ENCODE data around the gene WDFY4.

The WDFY4 gene

DNA sequence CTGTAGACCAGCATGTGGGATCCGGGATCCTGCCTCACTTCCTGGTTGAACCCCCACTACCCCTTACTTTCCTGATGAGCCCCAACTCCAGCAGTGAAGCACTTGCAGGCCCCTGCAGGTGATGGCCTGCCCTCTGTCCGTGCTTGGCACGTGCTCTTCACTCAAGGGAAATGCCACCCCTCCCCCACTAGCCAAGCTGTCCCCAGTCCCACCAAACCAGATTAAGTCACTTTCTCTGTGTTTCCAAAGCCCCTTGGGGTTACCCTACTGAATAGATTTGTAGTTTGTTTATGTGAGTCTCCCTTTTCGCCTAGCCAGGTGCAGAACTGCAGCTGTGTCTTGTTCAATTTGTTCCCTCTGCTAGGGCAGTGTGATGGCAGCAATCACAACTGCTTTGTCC is 121.7 kb downstream of the WDFY4 start:
- DNase-seq (ENCODE audit: low spot score) (no peak), ATAC-seq (ENCODE audit: low read depth) (no peak)
- Histone ChIP-seq H3K4me1 (ENCODE audit: insufficient read depth, poor library complexity, severe bottlenecking) (peaks cover 4% of the 10 kb centered on the region), H3K27ac (ENCODE audit: poor library complexity, severe bottlenecking) (no peak overlapping the region), H3K27me3 (ENCODE audit: insufficient read depth, poor library complexity, severe bottlenecking) (no peaks in the 10 kb centered on the region), H3K36me3 (ENCODE audit: low read depth) (no peaks in the 10 kb centered on the region), H3K4me3 (ENCODE audit: severe bottlenecking) (no peak overlapping the region), H3K9me3 (ENCODE audit: severe bottlenecking) (no peaks in the 10 kb centered on the region)
- TF ChIP-seq, protein P1, sequence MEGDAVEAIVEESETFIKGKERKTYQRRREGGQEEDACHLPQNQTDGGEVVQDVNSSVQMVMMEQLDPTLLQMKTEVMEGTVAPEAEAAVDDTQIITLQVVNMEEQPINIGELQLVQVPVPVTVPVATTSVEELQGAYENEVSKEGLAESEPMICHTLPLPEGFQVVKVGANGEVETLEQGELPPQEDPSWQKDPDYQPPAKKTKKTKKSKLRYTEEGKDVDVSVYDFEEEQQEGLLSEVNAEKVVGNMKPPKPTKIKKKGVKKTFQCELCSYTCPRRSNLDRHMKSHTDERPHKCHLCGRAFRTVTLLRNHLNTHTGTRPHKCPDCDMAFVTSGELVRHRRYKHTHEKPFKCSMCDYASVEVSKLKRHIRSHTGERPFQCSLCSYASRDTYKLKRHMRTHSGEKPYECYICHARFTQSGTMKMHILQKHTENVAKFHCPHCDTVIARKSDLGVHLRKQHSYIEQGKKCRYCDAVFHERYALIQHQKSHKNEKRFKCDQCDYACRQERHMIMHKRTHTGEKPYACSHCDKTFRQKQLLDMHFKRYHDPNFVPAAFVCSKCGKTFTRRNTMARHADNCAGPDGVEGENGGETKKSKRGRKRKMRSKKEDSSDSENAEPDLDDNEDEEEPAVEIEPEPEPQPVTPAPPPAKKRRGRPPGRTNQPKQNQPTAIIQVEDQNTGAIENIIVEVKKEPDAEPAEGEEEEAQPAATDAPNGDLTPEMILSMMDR (IDR thresholded peaks at IDR 0.05; ENCODE audit: poor library complexity, severe bottlenecking): no peak

DNA sequence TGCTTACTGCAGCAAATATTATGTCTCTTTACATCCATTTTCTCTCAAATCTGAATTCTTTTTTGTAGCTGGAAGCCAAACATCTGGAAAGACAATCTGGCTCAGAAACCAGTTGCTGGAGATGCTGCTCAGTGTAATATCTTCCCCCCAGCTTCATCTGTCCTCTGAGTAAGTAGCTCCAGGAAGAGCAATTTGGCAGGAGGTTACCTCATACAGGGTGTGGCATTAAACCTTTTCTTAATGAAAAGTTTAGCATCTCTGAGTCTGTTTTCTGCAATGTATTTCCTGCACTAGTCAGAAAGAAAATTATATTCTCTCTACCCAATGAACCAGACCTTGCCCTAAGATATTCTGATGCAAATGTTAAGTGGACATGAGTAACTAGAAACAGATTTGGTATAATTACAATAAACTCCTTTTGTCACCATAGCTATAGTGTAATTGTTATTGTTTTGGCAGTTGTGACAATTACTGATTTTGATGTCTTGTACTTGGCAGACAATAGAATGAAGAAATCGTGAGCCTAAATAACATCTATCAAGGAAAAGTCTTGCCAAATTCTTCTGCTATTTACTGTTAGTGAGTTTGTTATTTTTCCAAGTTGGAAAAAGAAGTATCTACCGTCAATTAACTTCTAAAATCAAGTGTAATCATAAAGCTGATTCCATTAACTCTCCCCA is 123.3 kb downstream of the WDFY4 start:
- ATAC-seq (ENCODE audit: low read depth): peak; percentile 66
- no peaks in the 10 kb centered on the region for H3K36me3 ChIP-seq (ENCODE audit: low read depth)
- DNase-seq (ENCODE audit: low spot score): no peak
- H3K4me3 ChIP-seq (ENCODE audit: severe bottlenecking): no peak overlapping the region
- no peaks in the 10 kb centered on the region for H3K9me3 ChIP-seq (ENCODE audit: severe bottlenecking)
- TF ChIP-seq, protein P1 (IDR thresholded peaks at IDR 0.05; ENCODE audit: poor library complexity, severe bottlenecking): no peak
- peaks cover 4% of the 10 kb centered on the region for H3K4me1 ChIP-seq (ENCODE audit: insufficient read depth, poor library complexity, severe bottlenecking)
- no peak overlapping the region for H3K27ac ChIP-seq (ENCODE audit: poor library complexity, severe bottlenecking)
- no peaks in the 10 kb centered on the region for H3K27me3 ChIP-seq (ENCODE audit: insufficient read depth, poor library complexity, severe bottlenecking)

DNA sequence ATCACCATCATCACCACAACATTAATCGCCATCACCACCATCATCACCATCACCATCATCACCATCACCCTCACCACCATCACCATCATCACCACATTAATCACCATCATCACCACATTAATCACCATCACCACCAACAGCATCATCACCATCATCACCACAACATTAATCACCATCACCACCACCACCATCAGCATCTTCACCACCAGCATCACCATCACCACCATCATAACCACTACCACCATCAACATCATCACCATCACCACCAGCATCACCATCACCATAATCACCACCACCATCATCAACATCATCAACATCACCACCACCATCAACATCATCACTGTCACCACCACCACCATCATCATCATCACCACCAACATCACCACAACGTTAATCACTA is 124.6 kb downstream of the WDFY4 start:
- Histone ChIP-seq H3K9me3 (ENCODE audit: severe bottlenecking) (no peaks in the 10 kb centered on the region), H3K36me3 (ENCODE audit: low read depth) (no peaks in the 10 kb centered on the region)

DNA sequence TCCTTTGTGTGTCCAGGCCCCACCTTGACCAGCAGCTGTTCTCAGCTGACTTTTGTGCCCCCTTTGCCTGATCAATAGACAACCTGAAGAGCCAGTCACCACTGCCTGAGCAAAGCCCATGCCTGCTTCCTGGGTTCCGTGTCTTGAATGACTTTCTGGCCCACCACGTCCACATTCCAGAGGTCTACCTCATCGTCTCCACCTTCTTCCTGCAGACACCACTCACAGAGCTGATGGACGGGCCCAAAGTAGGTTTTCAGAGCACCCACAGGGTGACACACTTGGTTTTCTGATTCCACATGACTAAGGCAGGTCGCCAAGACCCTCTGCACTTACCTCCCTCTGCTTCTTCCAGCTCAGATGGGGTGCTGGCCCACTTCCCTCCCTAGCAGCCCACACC is 126.8 kb downstream of the WDFY4 start:
- Histone ChIP-seq H3K4me3 (ENCODE audit: severe bottlenecking) (no peak overlapping the region), H3K9me3 (ENCODE audit: severe bottlenecking) (no peaks in the 10 kb centered on the region), H3K27ac (ENCODE audit: poor library complexity, severe bottlenecking) (peak overlapping the region; percentile 33), H3K4me1 (ENCODE audit: insufficient read depth, poor library complexity, severe bottlenecking) (peaks cover 4% of the 10 kb centered on the region), H3K27me3 (ENCODE audit: insufficient read depth, poor library complexity, severe bottlenecking) (no peaks in the 10 kb centered on the region), H3K36me3 (ENCODE audit: low read depth) (no peaks in the 10 kb centered on the region)
- ATAC-seq (ENCODE audit: low read depth): peak; percentile 79
- no peak for DNase-seq (ENCODE audit: low spot score)
- TF ChIP-seq, protein P1 (IDR thresholded peaks at IDR 0.05; ENCODE audit: poor library complexity, severe bottlenecking): no peak

More for the DNA sequence above, 124.6 kb downstream of the WDFY4 start:
- ATAC-seq (ENCODE audit: low read depth) (no peak), DNase-seq (ENCODE audit: low spot score) (no peak)
- H3K27ac ChIP-seq (ENCODE audit: poor library complexity, severe bottlenecking): no peak overlapping the region
- H3K4me1 ChIP-seq (ENCODE audit: insufficient read depth, poor library complexity, severe bottlenecking): peaks cover 4% of the 10 kb centered on the region
- TF ChIP-seq, protein P1 (IDR thresholded peaks at IDR 0.05; ENCODE audit: poor library complexity, severe bottlenecking): no peak
- no peaks in the 10 kb centered on the region for H3K27me3 ChIP-seq (ENCODE audit: insufficient read depth, poor library complexity, severe bottlenecking)
- H3K4me3 ChIP-seq (ENCODE audit: severe bottlenecking): no peak overlapping the region

DNA sequence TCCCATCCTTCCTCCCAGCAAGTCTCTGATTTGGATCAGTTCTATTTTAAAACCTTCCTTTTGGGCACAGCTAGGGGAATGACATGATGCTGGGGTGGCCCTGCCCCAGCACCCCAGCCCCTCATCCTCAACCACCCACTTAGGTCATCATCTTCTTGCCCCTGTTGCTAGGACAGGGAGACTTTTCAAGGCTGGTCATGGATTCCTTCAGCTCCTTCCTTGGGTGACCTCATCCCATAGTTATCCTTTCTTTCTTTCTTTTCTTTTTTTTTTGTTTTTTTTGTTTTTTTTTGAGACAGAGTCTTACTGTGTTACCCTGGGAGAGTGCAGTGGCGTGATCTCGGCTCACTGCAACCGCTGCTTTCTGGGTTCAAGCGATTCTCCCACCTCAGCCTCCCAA is 127.2 kb downstream of the WDFY4 start:
- TF ChIP-seq, protein P1 (IDR thresholded peaks at IDR 0.05; ENCODE audit: poor library complexity, severe bottlenecking): no peak
- DNase-seq (ENCODE audit: low spot score): no peak
- H3K36me3 ChIP-seq (ENCODE audit: low read depth): no peaks in the 10 kb centered on the region
- no peak overlapping the region for H3K4me3 ChIP-seq (ENCODE audit: severe bottlenecking)
- peaks cover 4% of the 10 kb centered on the region for H3K4me1 ChIP-seq (ENCODE audit: insufficient read depth, poor library complexity, severe bottlenecking)
- H3K9me3 ChIP-seq (ENCODE audit: severe bottlenecking): no peaks in the 10 kb centered on the region
- H3K27me3 ChIP-seq (ENCODE audit: insufficient read depth, poor library complexity, severe bottlenecking): no peaks in the 10 kb centered on the region
- ATAC-seq (ENCODE audit: low read depth): no peak
- H3K27ac ChIP-seq (ENCODE audit: poor library complexity, severe bottlenecking): peak overlapping the region; percentile 33
